ENCODE results near the gene BORCS5.

The BORCS5 gene

GRCh38 chr12:12397184-12397583, 40.3 kb downstream of the BORCS5 start:
- Histone ChIP-seq H3K79me2 (ENCODE audit: insufficient read depth, low read length) (no peaks in the 10 kb centered on the region), H4K20me1 (ENCODE audit: insufficient read depth, low read length) (no peaks in the 10 kb centered on the region), H3K27me3 (ENCODE audit: insufficient read depth, low read length) (no peaks in the 10 kb centered on the region), H3K36me3 (ENCODE audit: insufficient read depth, low read length) (no peaks in the 10 kb centered on the region), H3K4me1 (ENCODE audit: insufficient read depth, low read length, severe bottlenecking) (no peaks in the 10 kb centered on the region), H3K9ac (ENCODE audit: low read length) (no peak overlapping the region), H3K27ac (ENCODE audit: low read depth, low read length, poor library complexity, severe bottlenecking) (no peak overlapping the region), H3F3A (ENCODE audit: insufficient read depth, low read length) (no peaks in the 10 kb centered on the region), H3K9me3 (ENCODE audit: low read length) (no peaks in the 10 kb centered on the region), H2AFZ (ENCODE audit: low read length) (no peak overlapping the region), H3K9me2 (ENCODE audit: low read depth, low read length) (no peaks in the 10 kb centered on the region), H3K4me3 (ENCODE audit: low read depth, low read length, poor library complexity, severe bottlenecking) (no peak overlapping the region), H3K4me2 (ENCODE audit: low read length) (no peak overlapping the region)
- TF ChIP-seq CTCF (IDR thresholded peaks at IDR 0.05; ENCODE audit: low read length) (no peak), EZH2 (IDR thresholded peaks at IDR 0.05; ENCODE audit: borderline replicate concordance, low read length) (no peak)

DNA sequence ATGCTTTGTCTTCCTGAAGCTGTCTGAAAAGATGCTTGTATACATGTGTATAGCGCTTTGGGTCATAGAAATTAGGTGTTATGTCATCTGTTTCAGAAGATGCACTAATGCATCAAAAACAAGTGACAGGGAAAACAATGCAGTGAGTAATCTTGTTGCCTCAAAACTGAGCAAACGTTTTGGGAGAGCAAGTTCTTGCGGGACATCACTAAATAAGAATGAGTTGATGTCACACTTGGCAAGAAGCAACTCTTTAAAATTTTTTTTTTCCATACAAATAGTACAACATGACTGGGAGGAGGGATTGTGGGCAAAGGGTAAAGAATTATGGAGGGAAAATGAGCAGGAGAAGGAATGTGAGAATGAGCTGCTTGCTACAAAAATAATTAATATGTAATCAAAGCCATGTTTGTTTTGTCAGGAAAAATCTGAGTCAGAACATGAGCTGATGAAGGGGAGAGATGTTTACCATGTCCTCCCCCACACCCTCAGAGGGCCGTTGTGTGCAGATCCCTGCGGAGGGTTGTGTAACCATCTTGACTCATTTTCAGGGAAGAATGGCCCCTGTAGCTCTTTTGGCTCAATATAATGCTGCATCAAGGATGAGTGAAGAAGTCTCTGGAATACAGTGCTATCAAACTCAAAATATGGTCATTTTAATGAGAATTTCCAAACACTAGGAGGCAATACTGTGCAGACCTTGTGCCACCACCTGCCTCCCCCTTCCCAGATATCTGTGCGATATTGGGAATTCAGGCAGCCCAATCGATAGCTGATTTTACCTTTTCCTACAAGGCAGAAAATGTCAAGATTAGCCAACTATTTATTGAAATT, 41.4 kb downstream of the BORCS5 start:
- H3K27ac ChIP-seq (ENCODE audit: low read depth, low read length, poor library complexity, severe bottlenecking) = no peak overlapping the region
- no peak overlapping the region for H3K9ac ChIP-seq (ENCODE audit: low read length)
- H3K4me3 ChIP-seq (ENCODE audit: low read depth, low read length, poor library complexity, severe bottlenecking) = no peak overlapping the region
- no peaks in the 10 kb centered on the region for H4K20me1 ChIP-seq (ENCODE audit: insufficient read depth, low read length)
- TF ChIP-seq EZH2 (IDR thresholded peaks at IDR 0.05; ENCODE audit: borderline replicate concordance, low read length) = no peak
- no peak; the same call in 1 of the 2 replicates for TF ChIP-seq CTCF (IDR thresholded peaks at IDR 0.05; ENCODE audit: low read length)
- H3K36me3 ChIP-seq (ENCODE audit: insufficient read depth, low read length) = no peaks in the 10 kb centered on the region
- H3K4me1 ChIP-seq (ENCODE audit: insufficient read depth, low read length, severe bottlenecking) = no peaks in the 10 kb centered on the region
- no peak overlapping the region for H2AFZ ChIP-seq (ENCODE audit: low read length)
- H3K79me2 ChIP-seq (ENCODE audit: insufficient read depth, low read length) = no peaks in the 10 kb centered on the region
- H3K27me3 ChIP-seq (ENCODE audit: insufficient read depth, low read length) = no peaks in the 10 kb centered on the region
- no peaks in the 10 kb centered on the region for H3K9me3 ChIP-seq (ENCODE audit: low read length)
- H3K4me2 ChIP-seq (ENCODE audit: low read length) = no peak overlapping the region
- H3K9me2 ChIP-seq (ENCODE audit: low read depth, low read length) = no peaks in the 10 kb centered on the region
- H3F3A ChIP-seq (ENCODE audit: insufficient read depth, low read length) = no peaks in the 10 kb centered on the region

GRCh38 chr12:12399161-12399560, 42.3 kb downstream of the BORCS5 start:
- Histone ChIP-seq H2AFZ (ENCODE audit: low read length) (no peak overlapping the region), H3K36me3 (ENCODE audit: insufficient read depth, low read length) (no peaks in the 10 kb centered on the region), H3K27ac (ENCODE audit: low read depth, low read length, poor library complexity, severe bottlenecking) (no peak overlapping the region), H3K9me2 (ENCODE audit: low read depth, low read length) (no peaks in the 10 kb centered on the region), H3K79me2 (ENCODE audit: insufficient read depth, low read length) (no peaks in the 10 kb centered on the region), H3K4me3 (ENCODE audit: low read depth, low read length, poor library complexity, severe bottlenecking) (no peak overlapping the region), H3K27me3 (ENCODE audit: insufficient read depth, low read length) (no peaks in the 10 kb centered on the region), H3K4me1 (ENCODE audit: insufficient read depth, low read length, severe bottlenecking) (no peaks in the 10 kb centered on the region), H4K20me1 (ENCODE audit: insufficient read depth, low read length) (no peaks in the 10 kb centered on the region), H3K4me2 (ENCODE audit: low read length) (no peak overlapping the region), H3K9me3 (ENCODE audit: low read length) (no peaks in the 10 kb centered on the region), H3F3A (ENCODE audit: insufficient read depth, low read length) (no peaks in the 10 kb centered on the region), H3K9ac (ENCODE audit: low read length) (no peak overlapping the region)
- TF ChIP-seq EZH2 (IDR thresholded peaks at IDR 0.05; ENCODE audit: borderline replicate concordance, low read length) (no peak), CTCF (IDR thresholded peaks at IDR 0.05; ENCODE audit: low read length) (no peak)

Measured in OCI-LY1 (cell line).